Psoas muscle (tissue), 8 donors: ENCODE data around the gene FBXO44. TPM values are rescaled to one million over a fixed set of nuclear protein-coding genes. Genes with fewer than 3 reads are reported as not detected.

ENCODE experiments used
- ATAC-seq, 4 donors: fragments of 200-7000 bp; cut with Tn5 transposase; one replicate each; pipeline ENCODE4 v1.9.1; 2020; ENCODE audit warnings: moderate library complexity in 3 of 4, mild to moderate bottlenecking in 2 of 4
- DNase-seq, 2 donors: peaks; one replicate each; pipeline ENCODE4 v3.0.0-alpha.2; 2020
- H3K27ac ChIP-seq: fragments of 200-600 bp; one replicate; pipeline ENCODE4 v1.8.0; 2022
- H3K27me3 ChIP-seq, 3 donors: fragments of 200-600 bp in 1 of 3; one replicate each; pipeline versions ENCODE4 v1.6.1 to v1.8.0; 2013 to 2022; ENCODE audit warnings: low read length in 2 of 3, mild to moderate bottlenecking in 2 of 3, moderate library complexity in 1 of 3; ENCODE audit not compliant: insufficient read depth in 3 of 3
- H3K36me3 ChIP-seq, 2 donors: fragments of 200-600 bp in 1 of 2; one replicate each; pipeline versions ENCODE4 v1.6.1 to v1.8.0; 2013 to 2022; ENCODE audit warnings: low read depth in 1 of 2, mild to moderate bottlenecking in 1 of 2, moderate library complexity in 1 of 2; ENCODE audit not compliant: insufficient read depth in 1 of 2
- H3K4me1 ChIP-seq: fragments of 200-600 bp; one replicate; pipeline ENCODE4 v1.8.0; 2022
- H3K4me3 ChIP-seq: fragments of 200-600 bp; one replicate; pipeline ENCODE4 v1.8.0; 2022; ENCODE audit warnings: mild to moderate bottlenecking
- H3K9me3 ChIP-seq: fragments of 200-600 bp; one replicate; pipeline ENCODE4 v1.8.0; 2022
- WGBS, 3 donors: extraction: QIAGEN DNeasy Blood & Tissue Kit; methylation state at CpG; one replicate each; pipeline versions ENCODE4 v1.1.6 to v1.1.7; 2013; 5-methylcytosine and 5-hydroxymethylcytosine counted together
- intact Hi-C, 2 donors: fragments of 100-400 bp; cut with DNase I; formaldehyde crosslinking; loops; one replicate each; pipeline versions ENCODE4 v1.11.0 to v1.14.2; 2022
- polyA plus RNA-seq, 3 donors: library from polyadenylated mRNA; stranded (reverse); fragments of 200-250 nt; gene quantifications; one replicate each; pipeline ENCODE4 v1.2.3, GENCODE V29; 2013
- total RNA-seq, 4 donors: library from RNA; stranded (reverse); fragmentation: NEBNext Ultra II Directional in 2 of 4; extraction: Animal tissue kit (Norgen Biotek cat#: 25700) in 2 of 4; gene quantifications; one replicate each; pipeline versions ENCODE4 v1.2.1 to v1.2.4, GENCODE V29; 2021 to 2023
- TF ChIP-seq, protein P1 (sequence below): fragments of 200-600 bp; IDR thresholded peaks from one replicate; pipeline ENCODE4 v1.8.0; 2022; ENCODE audit warnings: antibody characterized with exemption
- donor health status: healthy with polysubstance abuse.
- donor health status: DM: no; HTN: no; CAD: no; lungs with moderate emphysema.
- donor health status: Bipolar disorder and iron deficiency.
- donor health status: healthy.
- donor health status: DM: yes; HTN: yes; CAD: no.
- donor health status: DM: no; HTN: no; CAD: no.
- donor health status: DM: no; HTN: no; CAD: no.
- donor health status: DM: yes; HTN: yes; CAD: no.

FBXO44 gene
- total and polyA plus RNA-seq, 7 donors: 2.9 to 8.4 (median 4.5) TPM

DNA sequence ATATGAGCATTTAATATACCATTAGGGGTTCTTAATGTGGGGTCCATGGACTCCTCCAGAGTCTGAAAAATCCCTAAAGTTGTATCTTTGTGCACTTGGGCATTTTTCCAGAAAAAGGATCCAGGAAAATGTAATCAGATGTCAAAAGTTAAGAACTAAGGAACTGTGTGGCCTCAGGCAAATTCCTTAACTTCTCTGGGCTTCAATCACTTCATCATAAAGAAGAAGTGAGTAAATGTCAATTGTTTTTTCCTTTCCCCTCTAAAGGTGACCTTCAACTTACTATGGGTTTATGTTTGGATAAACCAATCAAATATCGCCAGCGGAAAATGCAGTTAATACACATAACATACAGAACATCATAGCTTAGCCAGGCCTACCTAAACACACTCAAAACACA lies 23.8 kb downstream of the FBXO44 start:
- H3K4me3 ChIP-seq: no peak overlapping the region
- no peak for DNase-seq
- peaks cover 7% of the 10 kb centered on the region for H3K4me1 ChIP-seq
- no peaks in the 10 kb centered on the region for H3K9me3 ChIP-seq
- TF ChIP-seq, protein P1, sequence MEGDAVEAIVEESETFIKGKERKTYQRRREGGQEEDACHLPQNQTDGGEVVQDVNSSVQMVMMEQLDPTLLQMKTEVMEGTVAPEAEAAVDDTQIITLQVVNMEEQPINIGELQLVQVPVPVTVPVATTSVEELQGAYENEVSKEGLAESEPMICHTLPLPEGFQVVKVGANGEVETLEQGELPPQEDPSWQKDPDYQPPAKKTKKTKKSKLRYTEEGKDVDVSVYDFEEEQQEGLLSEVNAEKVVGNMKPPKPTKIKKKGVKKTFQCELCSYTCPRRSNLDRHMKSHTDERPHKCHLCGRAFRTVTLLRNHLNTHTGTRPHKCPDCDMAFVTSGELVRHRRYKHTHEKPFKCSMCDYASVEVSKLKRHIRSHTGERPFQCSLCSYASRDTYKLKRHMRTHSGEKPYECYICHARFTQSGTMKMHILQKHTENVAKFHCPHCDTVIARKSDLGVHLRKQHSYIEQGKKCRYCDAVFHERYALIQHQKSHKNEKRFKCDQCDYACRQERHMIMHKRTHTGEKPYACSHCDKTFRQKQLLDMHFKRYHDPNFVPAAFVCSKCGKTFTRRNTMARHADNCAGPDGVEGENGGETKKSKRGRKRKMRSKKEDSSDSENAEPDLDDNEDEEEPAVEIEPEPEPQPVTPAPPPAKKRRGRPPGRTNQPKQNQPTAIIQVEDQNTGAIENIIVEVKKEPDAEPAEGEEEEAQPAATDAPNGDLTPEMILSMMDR: no peak
- no peak overlapping the region for H3K27ac ChIP-seq
- peaks cover 0 to 38% of the 10 kb centered on the region in 2 donors for H3K36me3 ChIP-seq
- intact Hi-C loops: loop anchor here in 1 of 2 donors (5.0 kb wide), 1 partner anchor 39 kb away; no protein-coding TSS in a partner anchor
- 98 to 100% (median 99%) methylated on average over 2 of the region's 2 CpGs for WGBS, 3 donors
- no peaks in the 10 kb centered on the region for H3K27me3 ChIP-seq
- no peak for ATAC-seq

DNA sequence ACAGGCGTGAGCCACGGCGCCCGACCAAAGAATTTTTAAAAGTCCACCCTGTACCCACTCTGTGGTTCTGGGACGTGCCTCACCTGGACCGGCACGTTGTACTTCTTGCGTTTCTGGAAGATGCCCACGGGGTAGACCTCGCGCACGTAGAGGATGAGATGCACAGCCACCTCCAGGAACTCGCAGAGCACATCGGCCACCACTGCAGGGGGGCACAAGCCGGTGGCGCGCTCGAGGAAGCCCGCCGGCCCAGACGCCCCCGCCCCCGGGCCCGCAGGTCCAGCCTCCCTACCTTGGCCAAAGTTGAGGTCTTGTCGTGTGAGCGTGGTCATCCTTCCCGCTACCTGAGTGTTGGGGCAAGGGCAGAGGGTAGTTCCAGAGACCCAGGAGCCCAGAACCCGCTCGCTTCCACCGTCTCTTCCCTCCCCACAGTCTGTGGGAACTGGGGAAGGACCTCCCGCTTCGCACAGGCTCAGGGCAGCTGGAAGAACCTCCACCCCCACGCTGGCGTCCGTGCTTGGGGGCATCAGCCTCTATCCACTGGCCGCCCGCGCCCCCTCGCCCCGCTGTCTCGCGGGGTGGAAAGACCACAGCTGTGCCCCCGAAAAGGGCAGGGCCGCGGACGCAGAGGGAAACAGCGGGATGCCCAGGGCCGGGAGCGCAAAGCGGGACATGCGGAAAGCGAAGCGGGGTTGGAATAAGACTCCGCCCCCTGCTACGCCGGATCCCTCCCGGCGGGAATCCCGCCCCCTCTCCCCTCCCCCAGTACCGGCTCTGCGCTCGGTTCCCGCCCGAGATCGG lies 25.8 kb downstream of the FBXO44 start:
- no peaks in the 10 kb centered on the region for H3K9me3 ChIP-seq
- no peaks in the 10 kb centered on the region for H3K27me3 ChIP-seq
- peaks cover 7% of the 10 kb centered on the region for H3K4me1 ChIP-seq
- H3K4me3 ChIP-seq: peak overlapping the region; percentile 85
- 8 to 15% (median 9%) methylated on average over 49 to 65 of the region's 65 CpGs for WGBS, 3 donors
- ATAC-seq: peak; percentile 13 to 48 (median 33)
- peaks cover 0 to 17% of the 10 kb centered on the region in 2 donors for H3K36me3 ChIP-seq
- intact Hi-C loops: no loop called here
- peak overlapping the region; percentile 85 for H3K27ac ChIP-seq
- DNase-seq: peak in 1 of 2 donors; percentile 64
- TF ChIP-seq, protein P1: no peak

DNA sequence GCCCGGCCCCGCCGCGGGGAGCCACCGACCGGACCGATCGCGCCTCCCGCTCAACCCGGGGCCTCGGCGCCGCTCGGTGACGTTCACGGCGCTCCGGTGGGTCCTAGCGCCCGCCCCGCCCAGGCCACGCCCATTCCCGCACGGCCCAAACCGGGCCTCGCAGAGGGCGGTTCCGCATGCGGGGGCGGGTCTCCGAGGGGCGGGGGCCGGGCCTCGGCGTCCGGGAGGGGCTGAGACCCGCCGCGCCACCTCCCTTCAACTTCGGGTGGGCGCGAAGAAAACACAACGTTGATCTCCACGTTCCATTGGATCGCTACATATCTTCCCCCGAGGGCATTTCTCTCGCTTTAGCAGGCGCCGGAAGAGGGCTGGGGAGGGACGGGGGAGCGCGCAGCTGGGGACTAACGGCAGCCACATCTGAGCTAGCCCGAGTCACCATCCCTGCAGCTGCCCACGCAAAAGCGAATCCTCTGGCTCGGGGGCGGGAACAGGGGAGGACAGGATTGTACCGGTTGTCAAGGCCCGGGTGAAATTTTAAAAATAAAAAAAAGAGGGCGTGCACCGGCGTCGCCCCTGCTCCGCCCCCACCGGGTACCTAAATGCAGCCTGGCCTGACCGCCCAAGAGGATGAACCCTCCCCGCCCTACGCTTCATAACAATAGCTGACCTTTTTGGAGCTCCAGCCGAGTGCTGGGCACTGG lies 26.5 kb downstream of the FBXO44 start, which contains the start of gene MAD2L2:
MAD2L2 (minus strand) TSS at position 78 of the 701 bp plus-strand sequence. CDS start 547 bp downstream, outside the sequence.
- peaks cover 0 to 10% of the 10 kb centered on the region in 2 donors for H3K36me3 ChIP-seq
- TF ChIP-seq, protein P1: no peak
- H3K27ac ChIP-seq: peak within 1 kb of the TSS; percentile 85
- ATAC-seq (peak; percentile 95 to 99 (median 98)), DNase-seq (peak; percentile 90 to 94)
- H3K27me3 ChIP-seq: no peaks in the 10 kb centered on the region
- H3K4me3 ChIP-seq: peak within 1 kb of the TSS; percentile 85
- H3K4me1 ChIP-seq: peaks cover 7% of the 10 kb centered on the region
- WGBS, 3 donors: 0 to 1% (median 1%) methylated on average over 49 to 71 of the region's 71 CpGs
- no peaks in the 10 kb centered on the region for H3K9me3 ChIP-seq
- intact Hi-C loops: no loop called here

DNA sequence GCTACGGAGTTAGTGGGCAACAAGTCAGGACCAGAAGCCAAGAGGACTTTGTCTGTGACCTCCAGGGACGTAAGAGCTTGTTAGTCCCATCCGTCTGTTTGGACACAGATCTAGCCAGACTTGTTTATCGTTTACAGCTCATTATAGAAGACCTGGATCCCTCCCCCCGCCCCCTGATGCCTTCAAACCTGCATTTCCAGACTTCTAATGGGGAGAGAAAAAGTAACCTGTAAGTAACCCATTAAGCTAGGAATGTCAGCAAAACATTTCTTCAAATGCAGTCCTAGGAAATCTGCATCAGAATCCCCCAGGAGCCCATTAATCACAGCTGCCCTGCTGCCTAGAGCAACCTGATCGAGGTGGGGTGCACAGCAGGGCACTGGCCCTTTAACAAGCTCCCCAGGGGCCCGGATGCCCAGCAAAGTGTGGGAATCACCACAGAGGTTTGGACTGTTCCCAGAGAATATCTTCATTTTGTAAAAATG lies 27.7 kb downstream of the FBXO44 start:
- WGBS, 3 donors: 33 to 48% (median 37%) methylated on average over 7 of the region's 7 CpGs
- no peak overlapping the region for H3K27ac ChIP-seq
- peaks cover 7% of the 10 kb centered on the region for H3K4me1 ChIP-seq
- no peaks in the 10 kb centered on the region for H3K36me3 ChIP-seq
- intact Hi-C loops: no loop called here
- H3K9me3 ChIP-seq: no peaks in the 10 kb centered on the region
- H3K27me3 ChIP-seq: no peaks in the 10 kb centered on the region
- TF ChIP-seq, protein P1: no peak
- H3K4me3 ChIP-seq: no peak overlapping the region
- DNase-seq: no peak
- no peak for ATAC-seq
